ENCODE results near the gene CYYR1.

- no peak for TF ChIP-seq YY1 (IDR thresholded peaks at IDR 0.05)
- no peak for TF ChIP-seq CTCF (IDR thresholded peaks at IDR 0.05; ENCODE audit: low read depth, low read length, missing input control)
- TF ChIP-seq HNF4A (conservative IDR thresholded peaks at IDR 0.05): no peak
- no peak for TF ChIP-seq ATF3 (IDR thresholded peaks at IDR 0.05)
- TF ChIP-seq HNF4G (IDR thresholded peaks at IDR 0.05): no peak
- no peak for TF ChIP-seq TAF1 (conservative IDR thresholded peaks at IDR 0.05)
- no peak for TF ChIP-seq RAD21 (IDR thresholded peaks at IDR 0.05)
- TF ChIP-seq EGR1 (IDR thresholded peaks at IDR 0.05; ENCODE audit: low read depth in 2 of 2): no peak
- no peak for TF ChIP-seq RXRA (IDR thresholded peaks at IDR 0.05)
- TF ChIP-seq MAX (IDR thresholded peaks at IDR 0.05): no peak
- TF ChIP-seq SP1 (IDR thresholded peaks at IDR 0.05): no peak
These were observed 128.4 kb downstream of the CYYR1 start for GRCh38 chr21:26444646-26445045.

Data from liver (tissue), 3 donors.